H1 (cell line): Measurements from ENCODE around the gene HKDC1.

ENCODE experiments used
- CBX5 ChIP-seq: fragments of 300-800, 300-1000 bp; sonication (generic); IDR thresholded peaks from 2 replicates; pipeline ENCODE4 v1.7.1; 2016; ENCODE audit warnings: antibody characterized with exemption, low read length, low read depth
- CBX8 ChIP-seq: fragments of 300-800, 300-1000 bp; sonication (generic); IDR thresholded peaks from 2 replicates; pipeline ENCODE4 v1.7.1; 2016; ENCODE audit warnings: low read depth, low read length, borderline replicate concordance
- CHD2 ChIP-seq: IDR thresholded peaks from 2 replicates; pipeline ENCODE4 v1.6.1; 2012; ENCODE audit warnings: low read length, improper control_type of control experiment
- CTCF ChIP-seq, 3 experiments: IDR thresholded peaks; 1 replicate in 2 of 3; 2 replicates in 1 of 3; pipeline versions ENCODE4 v1.5.1 to v1.6.1; 2011; ENCODE audit warnings: low read length in 3 of 3, mild to moderate bottlenecking in 3 of 3, inconsistent platforms in 2 of 3, low read depth in 1 of 3, moderate library complexity in 1 of 3; ENCODE audit not compliant: insufficient read depth in 1 of 3; ENCODE audit errors: control extremely low read depth in 1 of 3
- EP300 ChIP-seq, 2 experiments: IDR thresholded peaks; 1 replicate in 1 of 2; 2 replicates in 1 of 2; pipeline ENCODE4 v1.6.1; 2011 to 2012; ENCODE audit warnings: low read depth in 2 of 2, low read length in 2 of 2, mild to moderate bottlenecking in 2 of 2, borderline replicate concordance in 1 of 2, inconsistent platforms in 1 of 2, moderate library complexity in 1 of 2
- GABPA ChIP-seq: IDR thresholded peaks from 2 replicates; pipeline ENCODE4 v1.6.1; 2011; ENCODE audit warnings: mild to moderate bottlenecking, low read length, moderate library complexity, borderline replicate concordance; ENCODE audit not compliant: insufficient read depth
- RAD21 ChIP-seq, 2 experiments: IDR thresholded peaks in 1 of 2; conservative IDR thresholded peaks in 1 of 2; 2 replicates each; pipeline ENCODE4 v1.6.1; 2011; ENCODE audit warnings: low read depth in 2 of 2, low read length in 2 of 2, improper control_type of control experiment in 1 of 2, inconsistent platforms in 1 of 2, mild to moderate bottlenecking in 1 of 2, moderate library complexity in 1 of 2

DNA sequence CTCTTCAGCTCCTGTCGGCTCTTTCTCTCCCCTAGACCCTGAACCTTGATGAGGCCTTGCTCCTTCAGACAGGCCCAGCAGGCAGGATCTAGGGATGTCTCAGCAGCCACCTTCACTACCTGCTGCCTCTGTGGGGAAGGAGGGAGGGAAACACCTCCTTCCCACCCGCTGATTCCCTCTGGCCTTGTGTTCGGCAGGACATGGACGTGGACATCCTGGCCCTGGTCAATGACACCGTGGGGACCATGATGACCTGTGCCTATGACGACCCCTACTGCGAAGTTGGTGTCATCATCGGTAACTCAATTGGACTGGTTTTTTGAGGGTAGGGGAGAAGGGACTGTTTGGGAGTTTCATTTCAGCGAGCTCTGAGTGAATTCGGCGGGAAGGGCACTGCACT lies 20.3 kb downstream of the HKDC1 start:
- TF ChIP-seq RAD21 (IDR thresholded peaks at IDR 0.05 in 1 of 2, conservative IDR thresholded peaks at IDR 0.05 in 1 of 2; ENCODE audit: low read depth in 2 of 2, low read length in 2 of 2) (no peak), CHD2 (no peak), EP300 (IDR thresholded peaks at IDR 0.05; ENCODE audit: borderline replicate concordance in 1 of 2, low read depth in 2 of 2, low read length in 2 of 2) (no peak), CBX5 (no peak), CTCF (IDR thresholded peaks at IDR 0.05; ENCODE audit: control extremely low read depth in 1 of 3, insufficient read depth in 1 of 3, low read depth in 1 of 3, low read length in 3 of 3) (no peak), CBX8 (no peak), GABPA (no peak)
